ENCODE data around the gene TRIM38.
"Not testable (repeated sequence)": the region's sequence is repeated elsewhere in the genome, so short reads cannot be mapped to it uniquely, and the experiment has no call there.

Gene TRIM38

GRCh38 chr6:25946631-25947030, 16.0 kb upstream of the TRIM38 start:
- H3K4me2 ChIP-seq (ENCODE audit: low read depth, low read length, poor library complexity, severe bottlenecking) = no peak overlapping the region
- no peak overlapping the region for H2AFZ ChIP-seq (ENCODE audit: low read length)
- H3K9me2 ChIP-seq (replicated peaks; ENCODE audit: low read depth, low read length) = no peaks in the 10 kb centered on the region
- no peak overlapping the region for H3K4me3 ChIP-seq (ENCODE audit: low read length, poor library complexity, severe bottlenecking)
- no peak for TF ChIP-seq CTCF (conservative IDR thresholded peaks at IDR 0.05; ENCODE audit: low read length)
- no peak for TF ChIP-seq EZH2phosphoT487 (IDR thresholded peaks at IDR 0.05; ENCODE audit: borderline replicate concordance)
- H3K27me3 ChIP-seq (ENCODE audit: insufficient read depth, low read length, poor library complexity, severe bottlenecking) = no peaks in the 10 kb centered on the region
- H3K36me3 ChIP-seq (ENCODE audit: insufficient read depth, low read length) = no peaks in the 10 kb centered on the region
- H3K9me3 ChIP-seq (ENCODE audit: insufficient read depth, low read depth, low read length) = no peaks in the 10 kb centered on the region; the same call in none of the 2 replicates
- H3K4me1 ChIP-seq (ENCODE audit: insufficient read depth, low read length, poor library complexity, severe bottlenecking) = peaks cover 3% of the 10 kb centered on the region
- H3K79me2 ChIP-seq (ENCODE audit: insufficient read depth, low read length) = no peaks in the 10 kb centered on the region
- H3K9ac ChIP-seq (ENCODE audit: low read depth, low read length, poor library complexity, severe bottlenecking) = no peak overlapping the region
- H4K20me1 ChIP-seq (ENCODE audit: insufficient read depth, low read length, poor library complexity, severe bottlenecking) = no peaks in the 10 kb centered on the region
- H3F3A ChIP-seq (ENCODE audit: low read depth) = no peaks in the 10 kb centered on the region

DNA sequence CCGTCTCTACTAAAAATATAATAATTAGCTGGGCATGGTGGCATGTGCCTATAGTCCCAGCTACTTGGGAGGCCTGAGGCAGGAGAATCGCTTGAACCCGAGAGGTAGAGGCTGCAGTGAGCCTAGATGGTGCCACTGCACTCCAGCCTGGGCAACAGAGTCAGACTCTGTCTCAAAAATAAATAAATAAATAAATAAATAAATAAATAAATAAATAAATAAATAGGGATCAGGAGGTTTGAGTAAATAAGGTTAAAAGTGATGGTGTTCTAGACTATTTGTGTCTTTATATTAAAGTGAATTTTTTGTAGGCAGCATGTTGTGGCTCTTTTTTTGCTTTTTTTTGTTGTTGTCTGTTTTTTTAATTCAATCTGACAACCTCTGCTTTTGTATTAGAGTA, 15.1 kb upstream of the TRIM38 start:
- not testable (repeated sequence) for H4K20me1 ChIP-seq (ENCODE audit: insufficient read depth, low read length, poor library complexity, severe bottlenecking); H3F3A ChIP-seq (ENCODE audit: low read depth); H3K4me3 ChIP-seq (ENCODE audit: low read length, poor library complexity, severe bottlenecking); H3K9ac ChIP-seq (ENCODE audit: low read depth, low read length, poor library complexity, severe bottlenecking); H3K4me2 ChIP-seq (ENCODE audit: low read depth, low read length, poor library complexity, severe bottlenecking); H3K4me1 ChIP-seq (ENCODE audit: insufficient read depth, low read length, poor library complexity, severe bottlenecking); H2AFZ ChIP-seq (ENCODE audit: low read length); H3K27me3 ChIP-seq (ENCODE audit: insufficient read depth, low read length, poor library complexity, severe bottlenecking); H3K79me2 ChIP-seq (ENCODE audit: insufficient read depth, low read length); H3K9me2 ChIP-seq (replicated peaks; ENCODE audit: low read depth, low read length); H3K9me3 ChIP-seq (ENCODE audit: insufficient read depth, low read depth, low read length); H3K36me3 ChIP-seq (ENCODE audit: insufficient read depth, low read length)

- H2AFZ ChIP-seq (ENCODE audit: low read length) = no peak overlapping the region
- H3K9me3 ChIP-seq (ENCODE audit: insufficient read depth, low read depth, low read length) = no peaks in the 10 kb centered on the region; the same call in none of the 2 replicates
- no peak overlapping the region for H3K4me2 ChIP-seq (ENCODE audit: low read depth, low read length, poor library complexity, severe bottlenecking)
- H3K36me3 ChIP-seq (ENCODE audit: insufficient read depth, low read length) = no peaks in the 10 kb centered on the region
- H3K9me2 ChIP-seq (replicated peaks; ENCODE audit: low read depth, low read length) = no peaks in the 10 kb centered on the region
- H3F3A ChIP-seq (ENCODE audit: low read depth) = no peaks in the 10 kb centered on the region
- H3K4me3 ChIP-seq (ENCODE audit: low read length, poor library complexity, severe bottlenecking) = no peak overlapping the region
- H3K9ac ChIP-seq (ENCODE audit: low read depth, low read length, poor library complexity, severe bottlenecking) = no peak overlapping the region
- TF ChIP-seq CTCF (conservative IDR thresholded peaks at IDR 0.05; ENCODE audit: low read length) = no peak
- no peak for TF ChIP-seq EZH2phosphoT487 (IDR thresholded peaks at IDR 0.05; ENCODE audit: borderline replicate concordance)
- no peaks in the 10 kb centered on the region for H3K79me2 ChIP-seq (ENCODE audit: insufficient read depth, low read length)
- no peaks in the 10 kb centered on the region for H3K27me3 ChIP-seq (ENCODE audit: insufficient read depth, low read length, poor library complexity, severe bottlenecking)
- peaks cover 3% of the 10 kb centered on the region for H3K4me1 ChIP-seq (ENCODE audit: insufficient read depth, low read length, poor library complexity, severe bottlenecking)
- no peaks in the 10 kb centered on the region for H4K20me1 ChIP-seq (ENCODE audit: insufficient read depth, low read length, poor library complexity, severe bottlenecking)
Measured at GRCh38 chr6:25949695-25950094, 12.9 kb upstream of the TRIM38 start.

GRCh38 chr6:25950297-25950696, 12.3 kb upstream of the TRIM38 start:
- Histone ChIP-seq H2AFZ (ENCODE audit: low read length) (no peak overlapping the region), H4K20me1 (ENCODE audit: insufficient read depth, low read length, poor library complexity, severe bottlenecking) (no peaks in the 10 kb centered on the region), H3K9me3 (ENCODE audit: insufficient read depth, low read depth, low read length) (no peaks in the 10 kb centered on the region; the same call in none of the 2 replicates), H3K9me2 (replicated peaks; ENCODE audit: low read depth, low read length) (no peaks in the 10 kb centered on the region), H3K4me1 (ENCODE audit: insufficient read depth, low read length, poor library complexity, severe bottlenecking) (peaks cover 3% of the 10 kb centered on the region), H3K36me3 (ENCODE audit: insufficient read depth, low read length) (no peaks in the 10 kb centered on the region), H3K9ac (ENCODE audit: low read depth, low read length, poor library complexity, severe bottlenecking) (no peak overlapping the region), H3K27me3 (ENCODE audit: insufficient read depth, low read length, poor library complexity, severe bottlenecking) (no peaks in the 10 kb centered on the region), H3K4me3 (ENCODE audit: low read length, poor library complexity, severe bottlenecking) (no peak overlapping the region), H3F3A (ENCODE audit: low read depth) (no peaks in the 10 kb centered on the region), H3K4me2 (ENCODE audit: low read depth, low read length, poor library complexity, severe bottlenecking) (no peak overlapping the region), H3K79me2 (ENCODE audit: insufficient read depth, low read length) (no peaks in the 10 kb centered on the region)
- TF ChIP-seq CTCF (conservative IDR thresholded peaks at IDR 0.05; ENCODE audit: low read length) = no peak
- no peak for TF ChIP-seq EZH2phosphoT487 (IDR thresholded peaks at IDR 0.05; ENCODE audit: borderline replicate concordance)

Data from Loucy (cell line).